GM21717 (cell line): ENCODE results near the gene ENTPD3.

Source experiments
- ATAC-seq: cut with Tn5 transposase; IDR thresholded peaks from one replicate; pipeline ENCODE4 v1.9.1; 2021; ENCODE audit warnings: mild to moderate bottlenecking, moderate library complexity; ENCODE audit not compliant: unreplicated experiment

ENTPD3 gene

DNA sequence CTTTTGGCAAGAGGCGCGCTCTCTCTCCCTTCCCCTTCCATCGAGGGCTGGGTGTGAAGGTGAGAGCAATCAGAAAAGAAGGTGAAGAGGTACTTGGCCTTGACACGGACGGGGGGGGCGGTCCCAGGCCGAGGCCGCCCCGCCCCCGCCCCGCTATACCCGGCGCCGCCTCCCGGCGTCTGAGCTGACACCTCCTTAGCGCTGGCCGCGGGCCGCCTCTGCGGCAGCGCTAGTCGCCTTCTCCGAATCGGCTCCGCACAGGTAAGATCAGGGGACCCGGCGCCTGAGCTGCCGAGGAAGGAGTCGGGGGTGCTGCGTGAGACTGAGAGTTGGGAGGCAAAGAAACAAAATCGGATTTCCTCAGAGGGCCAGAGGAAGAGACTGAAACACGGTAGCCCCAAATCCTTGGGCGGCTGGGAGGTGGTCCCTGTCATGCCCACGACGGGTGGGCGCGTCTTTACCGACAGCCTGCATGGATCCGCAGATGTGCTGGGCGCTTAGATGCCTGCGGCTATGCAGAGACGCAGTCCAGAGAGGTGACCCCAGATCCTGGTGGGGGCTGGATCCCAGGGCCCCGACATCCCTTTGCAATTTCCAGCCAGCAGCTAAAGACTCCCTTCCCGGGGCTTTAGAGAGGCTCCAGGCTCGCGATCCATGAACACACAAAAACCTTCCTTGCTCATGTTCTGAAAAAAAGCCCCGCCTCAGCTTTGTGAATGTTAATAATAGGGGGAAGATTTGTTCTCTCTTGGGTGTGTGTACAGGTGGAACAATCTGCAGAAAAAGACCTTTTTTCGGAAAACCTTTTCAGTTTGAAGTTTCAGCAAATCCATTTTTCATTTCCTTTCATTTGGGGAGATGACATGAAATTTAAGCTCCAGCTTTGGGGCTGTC, at the start of gene ENTPD3:
ENTPD3 (plus strand) TSS at position 184 of the 894 bp plus-strand sequence. CDS start 874 bp downstream, outside the sequence.
- ATAC-seq: no peak

DNA sequence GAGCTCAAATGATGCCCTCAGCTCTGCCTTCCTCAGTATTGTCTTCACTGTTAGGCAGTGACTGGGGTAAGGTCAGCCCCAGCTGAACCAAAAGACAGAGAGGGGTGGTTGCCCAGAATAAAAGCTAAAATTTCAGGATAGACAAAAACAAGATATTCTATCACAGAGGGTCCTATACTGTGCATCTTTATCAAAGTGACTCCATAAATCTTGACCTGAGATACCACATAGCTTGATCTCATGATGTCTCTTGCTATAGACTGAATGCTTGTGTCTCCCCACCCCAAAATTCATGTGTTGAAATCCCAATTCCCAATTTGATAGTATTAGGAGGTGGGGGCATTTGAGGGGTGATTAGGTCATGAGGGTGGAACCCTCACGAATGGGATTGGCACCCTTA, 47.1 kb upstream of the ENTPD3 start:
- no peak for ATAC-seq

GRCh38 chr3:40340541-40341170, 46.3 kb upstream of the ENTPD3 start:
- no peak for ATAC-seq

GRCh38 chr3:40341671-40342070, 45.3 kb upstream of the ENTPD3 start:
- ATAC-seq: no peak

- no peak for ATAC-seq
Measured at GRCh38 chr3:40350529-40350928, 36.5 kb upstream of the ENTPD3 start.

- ATAC-seq: no peak
Measured at GRCh38 chr3:40355410-40355809, 31.6 kb upstream of the ENTPD3 start.

DNA sequence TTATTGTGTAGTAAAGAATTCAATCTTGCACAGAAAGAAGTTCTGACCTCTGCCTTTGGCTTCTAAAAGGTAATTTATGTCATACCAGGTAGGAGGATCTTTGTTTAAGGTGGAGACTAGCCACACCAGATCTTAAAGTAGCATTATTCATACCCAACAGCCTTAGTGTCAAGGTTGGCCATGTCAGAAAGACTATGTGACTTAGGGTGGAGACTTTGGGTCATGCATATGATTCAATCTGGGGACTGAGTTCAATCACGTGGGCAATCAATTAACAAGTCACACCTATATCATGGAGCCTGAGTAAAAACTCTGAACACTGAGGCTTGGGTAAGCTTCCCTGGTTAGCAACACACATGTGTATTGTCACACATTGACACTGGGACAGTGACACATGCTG, 28.5 kb upstream of the ENTPD3 start:
- ATAC-seq: no peak

DNA sequence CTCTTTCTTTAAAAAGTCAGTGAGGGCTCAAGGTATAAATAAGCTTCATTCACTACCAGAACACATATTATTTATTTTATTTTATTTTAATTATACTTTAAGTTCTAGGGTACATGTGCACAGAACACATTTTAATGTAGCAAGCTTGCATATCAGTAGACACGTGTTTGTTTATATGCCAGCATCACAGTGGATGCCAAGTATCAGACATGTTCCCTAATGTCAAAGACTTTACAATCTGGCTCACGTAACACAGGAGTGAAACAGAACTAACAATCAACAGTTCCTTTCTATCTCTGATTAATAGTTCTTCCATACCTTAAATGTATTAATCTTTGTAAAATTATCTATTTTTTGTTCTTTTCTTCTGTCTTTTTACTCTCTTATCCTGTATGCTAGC, 23.3 kb upstream of the ENTPD3 start:
- no peak for ATAC-seq

DNA sequence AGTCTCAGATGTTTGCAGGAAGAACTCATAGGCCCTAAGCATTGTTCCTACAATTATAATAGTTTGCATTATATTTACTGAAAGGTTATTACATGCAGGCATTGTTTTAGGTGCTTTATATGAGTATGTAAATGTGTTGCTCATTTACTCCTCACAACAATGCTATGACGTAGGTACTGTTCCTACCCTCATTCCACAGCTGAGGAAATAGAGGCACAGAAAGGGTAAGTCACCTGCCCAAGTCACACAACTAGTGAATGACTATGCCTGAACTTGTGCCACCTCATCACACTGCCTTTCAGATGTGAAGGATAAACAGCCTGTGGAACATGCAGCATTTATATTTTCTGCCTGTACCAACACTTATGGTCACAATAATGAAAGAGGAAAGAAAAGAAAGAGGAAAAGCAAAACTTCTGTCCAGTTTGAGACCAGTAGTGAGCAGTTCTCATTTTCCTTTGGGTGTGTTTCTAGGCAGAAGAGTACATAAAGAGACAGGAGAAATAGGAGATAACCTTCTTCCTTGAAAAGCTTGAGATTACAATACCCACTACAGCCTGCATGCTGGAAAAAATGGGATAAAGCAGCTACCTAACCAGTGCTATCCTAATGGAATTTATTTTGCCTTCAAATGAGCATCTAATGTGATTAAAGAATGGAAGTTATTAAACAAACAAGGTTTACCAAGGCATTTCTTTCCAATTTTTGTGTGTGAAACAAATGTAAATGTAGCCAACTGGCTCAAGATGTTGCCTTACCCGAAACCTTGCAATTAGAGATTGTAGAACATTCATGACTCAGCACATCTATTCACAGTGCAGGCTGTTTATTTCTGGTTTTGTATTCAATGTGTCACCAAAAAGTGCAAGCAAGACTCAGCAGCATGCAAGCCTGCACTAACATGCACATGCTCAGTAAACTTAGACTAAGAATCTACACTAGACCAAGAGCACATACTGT, 20.5 kb upstream of the ENTPD3 start:
- no peak for ATAC-seq

GRCh38 chr3:40369716-40370115, 17.3 kb upstream of the ENTPD3 start:
- no peak for ATAC-seq

GRCh38 chr3:40377822-40378221, 9.2 kb upstream of the ENTPD3 start:
- no peak for ATAC-seq

GRCh38 chr3:40379674-40380306, 7.2 kb upstream of the ENTPD3 start:
- ATAC-seq: no peak

GRCh38 chr3:40381904-40382616, 4.9 kb upstream of the ENTPD3 start:
- ATAC-seq: no peak

DNA sequence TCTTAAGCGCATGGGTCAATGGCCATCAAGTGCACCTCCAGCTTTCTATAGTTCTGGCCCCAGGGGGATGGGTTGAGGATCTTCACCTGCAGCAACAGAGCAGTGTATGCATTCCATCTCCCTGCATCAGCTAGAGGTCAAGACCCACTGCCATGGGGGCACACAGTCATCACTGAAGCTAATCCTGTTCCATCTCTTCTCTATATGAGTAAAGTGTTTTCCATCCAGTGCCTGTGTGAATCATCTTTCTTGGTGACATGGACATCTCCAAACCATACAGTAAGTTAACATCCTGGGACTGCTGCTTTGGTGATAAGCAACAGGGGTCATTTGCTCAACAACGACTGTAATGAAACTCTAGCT, 4.4 kb upstream of the ENTPD3 start:
- no peak for ATAC-seq

GRCh38 chr3:40386213-40386612, 771 bp upstream of the ENTPD3 start:
- no peak for ATAC-seq

- ATAC-seq: no peak
Measured at GRCh38 chr3:40387895-40388254, 891 bp downstream of the ENTPD3 start.

- ATAC-seq: no peak
Measured at GRCh38 chr3:40396406-40396805, 9.4 kb downstream of the ENTPD3 start.

DNA sequence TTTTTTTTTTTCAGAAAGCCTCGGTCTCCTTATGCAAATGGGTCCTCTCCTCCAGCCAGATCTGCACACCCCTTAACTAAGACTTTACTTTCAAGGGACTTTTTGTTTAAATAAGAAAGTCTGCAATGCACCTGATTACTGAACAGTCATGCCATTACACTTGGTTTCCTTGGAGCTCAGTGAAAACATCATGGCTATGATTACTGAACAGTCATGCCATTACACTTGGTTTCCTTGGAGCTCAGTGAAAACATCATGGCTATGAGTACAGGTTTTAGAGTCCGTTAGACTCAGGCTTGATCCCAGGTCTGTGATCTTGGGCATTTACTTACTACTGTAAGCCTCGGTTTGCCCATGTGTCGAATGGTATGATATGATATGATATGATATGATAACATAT, 10.1 kb downstream of the ENTPD3 start:
- ATAC-seq: no peak

- no peak for ATAC-seq
Measured at GRCh38 chr3:40397912-40398311, 10.9 kb downstream of the ENTPD3 start.

- no peak for ATAC-seq
Measured at GRCh38 chr3:40398346-40398745, 11.4 kb downstream of the ENTPD3 start.
